Measurements from ENCODE around the gene MYL2. TPM values are rescaled to one million over a fixed set of nuclear protein-coding genes. Genes with fewer than 3 reads are reported as not detected.

MYL2 gene
- total and polyA plus RNA-seq, 10 of the 15 experiments (the other 5 are each of a cell fraction or from before 2014, with no cell fraction given), result 0.08 to 1.8 (median 0.57) TPM; not detected in 1

- intact Hi-C loops (cut with micrococcal nuclease; ENCODE audit: unreplicated experiment) (no loop called here), in situ Hi-C loops (cut with MboI) (no loop called here)
- Histone ChIP-seq H3K27ac (ENCODE audit: control insufficient read depth, insufficient read depth) (no peak overlapping the region), H3K4me3 (no peak overlapping the region), H4K20me1 (ENCODE audit: control insufficient read depth, insufficient read depth) (no peaks in the 10 kb centered on the region), H3K4me2 (ENCODE audit: control insufficient read depth, insufficient read depth) (no peak overlapping the region), H3K4me1 (ENCODE audit: control insufficient read depth, insufficient read depth, low read length) (no peaks in the 10 kb centered on the region), H3K79me2 (ENCODE audit: control insufficient read depth, insufficient read depth, low read length) (no peaks in the 10 kb centered on the region), H3K9me3 (replicated peaks; ENCODE audit: control insufficient read depth, insufficient read depth, low read length) (no peaks in the 10 kb centered on the region), H3K27me3 (replicated peaks in 1 of 2; ENCODE audit: control insufficient read depth in 2 of 2, insufficient read depth in 2 of 2, low read length in 1 of 2) (no peaks in the 10 kb centered on the region; a peak in 1 of 4 replicates), H3K36me3 (ENCODE audit: control insufficient read depth in 2 of 2, insufficient read depth in 2 of 2, low read length in 1 of 2) (no peaks in the 10 kb centered on the region), H3K9ac (ENCODE audit: control insufficient read depth, insufficient read depth, low read length) (no peak overlapping the region), H2AFZ (ENCODE audit: control insufficient read depth, low read depth, low read length) (no peak overlapping the region)
- DNase-seq (ENCODE audit: low read depth, low spot score), result no peak
- ChIA-PET CTCF (interaction anchor here (0.7 to 1.3 kb wide), 5 partner anchors 9 to 35 kb away, joined by 3 to 4 read pairs (median 3); no protein-coding TSS in a partner anchor), SMC1A (ENCODE audit: uncharacterized antibody, unreplicated experiment) (interaction anchor here (0.6 kb wide), 1 partner anchor 13 kb away, joined by 3 read pairs; no protein-coding TSS in a partner anchor), POLR2A (interaction anchor here (0.6 kb wide), 1 partner anchor 1065 kb away, joined by 3 read pairs; no protein-coding TSS in a partner anchor), RAD21 (ENCODE audit: unreplicated experiment) (interaction anchor here (0.6 kb wide), 1 partner anchor 454 kb away, joined by 3 read pairs; no protein-coding TSS in a partner anchor)
- FAIRE-seq, result no peak
- no peak for ATAC-seq
- TF ChIP-seq KAT2A (conservative IDR thresholded peaks at IDR 0.05; ENCODE audit: control insufficient read depth, low read depth, low read length) (no peak), PML (IDR thresholded peaks at IDR 0.05; ENCODE audit: low read length) (no peak), SUZ12 (IDR thresholded peaks at IDR 0.05; ENCODE audit: unreplicated experiment) (no peak), CBX3 (IDR thresholded peaks at IDR 0.05; ENCODE audit: borderline replicate concordance, low read depth) (no peak), SPI1 (IDR thresholded peaks at IDR 0.05; ENCODE audit: borderline replicate concordance, insufficient read depth, low read depth, low read length) (no peak), CEBPB (IDR thresholded peaks at IDR 0.05; ENCODE audit: borderline replicate concordance in 1 of 2, low read depth in 2 of 2, low read length in 2 of 2) (no peak), DPF2 (IDR thresholded peaks at IDR 0.05) (no peak), POLR2AphosphoS5 (IDR thresholded peaks at IDR 0.05; ENCODE audit: low read length) (no peak), SMAD5 (IDR thresholded peaks at IDR 0.05; ENCODE audit: low read depth) (no peak), BCLAF1 (IDR thresholded peaks at IDR 0.05) (no peak), CHD4 (IDR thresholded peaks at IDR 0.05) (no peak), NKRF (conservative IDR thresholded peaks at IDR 0.05) (no peak), MEF2B (IDR thresholded peaks at IDR 0.05; ENCODE audit: partially characterized antibody, poor library complexity, severe bottlenecking) (no peak)
- TF ChIP-seq, protein P1, sequence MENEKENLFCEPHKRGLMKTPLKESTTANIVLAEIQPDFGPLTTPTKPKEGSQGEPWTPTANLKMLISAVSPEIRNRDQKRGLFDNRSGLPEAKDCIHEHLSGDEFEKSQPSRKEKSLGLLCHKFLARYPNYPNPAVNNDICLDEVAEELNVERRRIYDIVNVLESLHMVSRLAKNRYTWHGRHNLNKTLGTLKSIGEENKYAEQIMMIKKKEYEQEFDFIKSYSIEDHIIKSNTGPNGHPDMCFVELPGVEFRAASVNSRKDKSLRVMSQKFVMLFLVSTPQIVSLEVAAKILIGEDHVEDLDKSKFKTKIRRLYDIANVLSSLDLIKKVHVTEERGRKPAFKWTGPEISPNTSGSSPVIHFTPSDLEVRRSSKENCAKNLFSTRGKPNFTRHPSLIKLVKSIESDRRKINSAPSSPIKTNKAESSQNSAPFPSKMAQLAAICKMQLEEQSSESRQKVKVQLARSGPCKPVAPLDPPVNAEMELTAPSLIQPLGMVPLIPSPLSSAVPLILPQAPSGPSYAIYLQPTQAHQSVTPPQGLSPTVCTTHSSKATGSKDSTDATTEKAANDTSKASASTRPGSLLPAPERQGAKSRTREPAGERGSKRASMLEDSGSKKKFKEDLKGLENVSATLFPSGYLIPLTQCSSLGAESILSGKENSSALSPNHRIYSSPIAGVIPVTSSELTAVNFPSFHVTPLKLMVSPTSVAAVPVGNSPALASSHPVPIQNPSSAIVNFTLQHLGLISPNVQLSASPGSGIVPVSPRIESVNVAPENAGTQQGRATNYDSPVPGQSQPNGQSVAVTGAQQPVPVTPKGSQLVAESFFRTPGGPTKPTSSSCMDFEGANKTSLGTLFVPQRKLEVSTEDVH (IDR thresholded peaks at IDR 0.05; ENCODE audit: low read depth, partially characterized antibody), result no peak
- no TSS peak for BruUV-seq (replicated peaks)
- WGBS (ENCODE audit: insufficient coverage, insufficient replicate concordance, low lambda C conversion rate, missing lambda C conversion rate), result 81% methylated on average over 7 of the region's 7 CpGs
Observed at GRCh38 chr12:110922652-110923051, 2.3 kb upstream of the MYL2 start.

Data from GM12878 (cell line).